NCI-H187 treated with DMSO at 0.1 percent for 48 hours (cell line): ENCODE data around the gene TUBAL3.
"Not testable (repeated sequence)": the region's sequence is repeated elsewhere in the genome, so short reads cannot be mapped to it uniquely, and the experiment has no call there.

ENCODE experiments used
- DNase-seq: peaks from one replicate; lab custom pipeline; 2025; lab: John Stamatoyannopoulos, UW

The TUBAL3 gene

GRCh38 chr10:5423771-5424170, 19.1 kb upstream of the TUBAL3 start:
- DNase-seq: no peak

- DNase-seq: no peak
Measured at GRCh38 chr10:5419466-5420094, 15.0 kb upstream of the TUBAL3 start.

GRCh38 chr10:5418584-5418983, 14.0 kb upstream of the TUBAL3 start:
- no peak for DNase-seq

GRCh38 chr10:5416981-5417380, 12.4 kb upstream of the TUBAL3 start:
- DNase-seq: no peak

- DNase-seq: no peak
Measured at GRCh38 chr10:5413012-5413938, 8.6 kb upstream of the TUBAL3 start.

DNA sequence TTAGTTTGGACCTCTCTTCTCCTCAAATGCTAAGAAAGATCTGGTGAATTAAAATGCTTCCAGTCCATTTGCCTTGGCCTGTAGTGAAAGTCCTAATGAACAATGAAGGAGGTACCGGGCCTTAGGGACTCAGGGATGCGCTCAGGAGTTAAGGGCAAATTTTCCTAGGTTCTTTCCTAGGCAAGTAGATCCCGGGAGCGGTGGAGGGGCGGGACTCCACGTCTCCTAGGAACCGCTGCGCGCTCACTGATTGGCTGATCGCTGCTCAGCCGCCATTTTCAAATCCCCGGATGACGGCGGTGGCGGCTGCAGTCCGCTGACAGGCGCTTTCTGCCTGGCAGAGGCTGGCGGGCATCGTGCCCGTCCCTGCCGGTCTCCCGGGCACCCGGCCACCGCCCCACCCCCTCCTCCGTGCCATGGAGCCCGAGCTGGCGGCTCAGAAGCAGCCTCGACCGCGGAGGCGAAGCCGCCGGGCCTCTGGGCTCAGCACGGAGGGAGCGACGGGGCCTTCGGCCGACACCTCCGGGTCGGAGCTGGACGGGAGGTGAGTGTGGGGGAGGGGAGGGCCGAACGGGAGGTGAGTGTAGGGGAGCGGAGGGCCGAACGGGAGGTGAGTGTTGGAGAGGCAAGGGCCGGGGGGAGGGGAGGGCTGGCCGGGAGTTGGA, 7.8 kb upstream of the TUBAL3 start, which contains the start of gene NET1:
TSS of gene NET1 (plus strand) at position 281 of the 665 bp plus-strand sequence. CDS start at position 417, 136 bp downstream.
- peak; percentile 61 for DNase-seq

DNA sequence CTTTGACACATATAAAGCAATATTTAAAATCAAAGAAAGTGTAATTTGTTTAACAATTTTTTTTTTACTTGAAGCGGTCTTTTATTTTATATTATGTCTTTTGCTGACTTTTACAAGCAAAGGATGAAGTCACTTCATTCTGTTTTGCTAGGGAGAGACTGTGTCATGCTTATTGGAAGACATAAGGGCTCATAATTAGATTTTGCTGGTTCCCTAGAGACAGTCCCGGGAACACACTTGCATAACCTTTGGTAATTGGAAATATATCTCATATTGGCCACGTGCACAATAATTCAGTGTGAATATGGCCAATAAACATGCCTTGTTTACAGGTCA, 7.3 kb upstream of the TUBAL3 start:
- no peak for DNase-seq

- DNase-seq: not testable (repeated sequence)
Measured at GRCh38 chr10:5410787-5411186, 6.2 kb upstream of the TUBAL3 start.

DNA sequence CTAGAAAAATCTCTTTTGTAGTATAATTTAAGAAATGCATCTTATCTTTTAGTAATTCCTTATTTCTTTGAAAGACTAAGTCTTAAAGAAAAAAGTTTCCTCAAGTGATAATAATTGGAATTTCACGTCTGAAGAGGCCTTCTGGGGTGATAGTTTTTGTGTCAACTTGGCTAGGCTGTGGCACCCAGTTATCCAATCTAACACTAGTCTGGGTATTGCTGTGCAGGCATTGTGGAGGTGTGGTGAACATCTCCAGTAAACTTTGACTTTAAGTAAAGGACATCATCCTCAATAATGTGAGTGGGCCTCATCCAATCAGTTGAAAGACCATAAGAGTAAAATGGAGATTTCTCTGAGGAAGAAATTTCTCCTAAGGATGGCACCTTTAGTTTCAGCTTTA, 2.3 kb upstream of the TUBAL3 start:
- DNase-seq: no peak

GRCh38 chr10:5402798-5403197, 1.8 kb downstream of the TUBAL3 start:
- DNase-seq: no peak

DNA sequence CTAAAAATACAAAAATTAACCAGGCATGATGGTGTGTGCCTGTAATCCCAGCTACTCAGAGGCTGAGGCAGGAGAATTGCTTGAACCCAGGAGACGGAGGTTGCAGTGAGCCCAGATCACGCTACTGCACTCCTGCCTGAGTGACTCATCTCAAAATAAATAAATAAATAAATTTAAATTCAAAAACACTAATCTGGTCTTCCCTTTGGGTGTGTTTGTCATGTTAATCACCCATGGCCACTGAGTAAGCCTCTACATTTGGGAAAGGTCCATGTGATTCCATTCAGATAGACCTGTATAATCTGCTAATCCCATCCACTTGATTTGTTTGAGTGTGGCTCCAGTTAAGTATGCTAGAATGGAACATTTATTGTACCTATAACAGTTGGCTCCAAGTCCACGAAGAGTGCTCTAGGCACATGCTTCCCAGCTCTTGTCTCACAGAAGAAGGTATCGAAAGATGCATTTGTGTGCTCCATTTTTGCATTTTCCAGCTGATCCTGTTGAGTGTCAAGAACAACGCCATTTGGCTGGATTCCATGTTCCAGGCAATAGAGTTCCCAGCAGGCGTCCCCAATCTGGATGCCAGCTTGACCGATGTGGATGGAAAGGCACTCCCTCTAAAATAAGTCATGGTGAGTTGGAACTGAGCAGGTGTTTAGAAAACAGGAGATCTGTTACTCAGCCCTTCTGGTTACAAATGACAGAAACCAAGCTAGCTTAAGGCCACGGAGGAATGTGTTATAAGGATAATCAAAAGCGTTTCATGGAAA, 4.0 kb downstream of the TUBAL3 start:
- DNase-seq: peak; percentile 22

- DNase-seq: no peak
Measured at GRCh38 chr10:5399332-5399731, 5.3 kb downstream of the TUBAL3 start.

- DNase-seq: no peak
Measured at GRCh38 chr10:5396556-5397300, 7.9 kb downstream of the TUBAL3 start.

GRCh38 chr10:5395168-5395567, 9.5 kb downstream of the TUBAL3 start:
- DNase-seq: no peak

DNA sequence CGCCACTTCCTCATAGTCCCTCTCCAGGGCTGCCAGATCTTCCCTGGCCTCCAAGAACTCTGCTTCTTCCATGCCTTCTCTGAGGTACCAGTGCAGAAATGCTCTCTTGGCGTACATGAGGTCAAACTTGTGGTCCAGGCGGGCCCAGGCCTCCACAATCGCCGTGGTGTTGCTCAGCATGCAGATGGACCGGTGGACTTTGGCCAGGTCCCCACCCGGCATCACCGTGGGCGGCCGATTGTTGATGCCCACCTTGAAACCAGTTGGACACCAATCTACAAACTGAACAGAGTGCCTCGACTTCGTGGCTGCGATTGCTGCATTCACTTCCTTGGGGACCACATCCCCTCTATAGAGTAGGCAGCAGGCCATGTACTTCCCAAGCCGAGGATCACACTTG, 11.1 kb downstream of the TUBAL3 start:
- no peak for DNase-seq

GRCh38 chr10:5391790-5392189, 12.8 kb downstream of the TUBAL3 start:
- no peak for DNase-seq

DNA sequence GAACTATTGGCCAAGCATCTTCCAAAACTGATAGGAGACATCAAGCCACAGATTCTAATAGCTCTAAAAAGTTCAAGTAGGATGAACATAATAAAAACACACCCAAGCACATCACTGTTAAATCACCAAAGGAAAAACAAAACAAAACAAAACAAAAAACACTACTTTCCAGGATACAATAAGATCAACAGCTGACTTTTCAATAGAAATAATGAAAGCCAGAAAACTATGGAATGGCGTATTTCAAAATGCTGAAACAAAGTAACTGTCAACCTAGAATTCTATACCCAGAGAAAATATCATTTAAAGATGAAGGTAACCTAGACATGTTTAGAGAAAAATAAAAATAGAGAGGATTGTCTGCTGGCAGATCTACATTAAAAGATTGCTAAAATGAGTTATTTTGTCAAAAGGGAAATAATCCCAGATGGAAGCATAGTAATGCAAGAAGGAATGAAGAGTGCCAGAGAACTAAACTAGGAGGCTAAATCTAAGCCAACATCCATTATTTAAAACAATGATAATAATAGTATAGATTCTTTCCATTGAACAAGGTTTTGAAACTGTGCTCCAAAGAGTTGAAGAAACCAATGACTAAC, 13.9 kb downstream of the TUBAL3 start:
- no peak for DNase-seq

- DNase-seq: no peak
Measured at GRCh38 chr10:5387169-5387568, 17.5 kb downstream of the TUBAL3 start.

- no peak for DNase-seq
Measured at GRCh38 chr10:5385224-5385623, 19.4 kb downstream of the TUBAL3 start.

DNA sequence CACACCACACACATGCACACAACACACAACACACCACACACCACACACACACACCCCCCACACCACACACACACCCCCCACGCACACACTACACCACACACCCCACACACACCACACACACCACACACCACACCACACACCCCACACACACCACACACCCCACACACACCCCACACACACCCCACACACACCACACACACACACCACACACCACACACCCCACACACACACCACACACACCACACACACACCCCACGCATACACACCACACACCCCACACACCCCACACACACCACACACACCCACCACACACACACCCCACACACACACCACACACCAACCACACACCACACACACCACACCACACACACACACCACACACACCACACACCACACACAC, 23.4 kb downstream of the TUBAL3 start:
- DNase-seq: no peak

DNA sequence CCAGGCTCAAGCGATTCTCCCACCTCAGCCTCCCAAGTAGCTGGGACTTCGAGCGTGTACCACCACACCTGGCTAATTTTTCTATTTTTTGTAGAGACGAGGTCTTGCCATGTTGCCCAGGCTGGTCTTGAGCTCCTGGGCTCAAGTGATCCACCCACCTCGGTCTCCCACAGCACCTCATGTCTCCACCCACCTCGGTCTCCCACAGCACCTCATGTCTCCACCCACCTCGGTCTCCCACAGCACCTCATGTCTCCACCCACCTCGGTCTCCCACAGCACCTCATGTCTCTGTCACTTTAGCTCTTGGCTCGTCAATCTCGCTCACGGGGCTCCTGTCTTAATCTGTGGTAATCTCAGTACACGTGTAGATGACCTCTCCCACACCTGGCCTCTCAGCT, 24.2 kb downstream of the TUBAL3 start:
- not testable (repeated sequence) for DNase-seq
